GM12891 (cell line): Measurements from ENCODE around the gene LRP5.
"Not testable (repeated sequence)": the region's sequence is repeated elsewhere in the genome, so short reads cannot be mapped to it uniquely, and the experiment has no call there.

Experiments used
- DNase-seq: peaks from one replicate; pipeline ENCODE4 v3.0.0; 2011; ENCODE audit warnings: low spot score; ENCODE audit not compliant: insufficient read length
- FAIRE-seq: peaks from 2 replicates; lab custom pipeline; 2011; peaks lifted over from hg19 to GRCh38; lab: Jason Lieb, UNC
- PAX5 ChIP-seq: IDR thresholded peaks from 2 replicates; pipeline ENCODE4 v1.6.1; 2011; ENCODE audit warnings: low read length, moderate library complexity, mild to moderate bottlenecking; ENCODE audit not compliant: insufficient read depth, severe bottlenecking
- POLR2A ChIP-seq: IDR thresholded peaks from 2 replicates; pipeline ENCODE4 v1.6.1; 2011; ENCODE audit warnings: low read depth, low read length, control low read depth
- POLR2AphosphoS5 ChIP-seq: IDR thresholded peaks from 2 replicates; pipeline ENCODE4 v1.6.1; 2011; ENCODE audit warnings: low read depth, low read length, control low read depth
- POU2F2 ChIP-seq: IDR thresholded peaks from 2 replicates; pipeline ENCODE4 v1.6.1; 2011; ENCODE audit warnings: low read depth, mild to moderate bottlenecking, control low read depth, low read length, moderate library complexity
- SPI1 ChIP-seq: IDR thresholded peaks from 2 replicates; pipeline ENCODE4 v1.6.1; 2011; ENCODE audit warnings: low read depth, low read length, control low read depth
- TAF1 ChIP-seq: IDR thresholded peaks from 2 replicates; pipeline ENCODE4 v1.6.1; 2011; ENCODE audit warnings: low read depth, low read length, control low read depth

LRP5 gene

GRCh38 chr11:68424981-68425865 is 112.8 kb downstream of the LRP5 start:
- FAIRE-seq (no peak), DNase-seq (no peak)
- no peak for TF ChIP-seq POLR2AphosphoS5

GRCh38 chr11:68425866-68426380 is 113.5 kb downstream of the LRP5 start:
- FAIRE-seq (no peak), DNase-seq (no peak)
- TF ChIP-seq POU2F2 (no peak), POLR2A (no peak), PAX5 (no peak), TAF1 (no peak), SPI1 (no peak), POLR2AphosphoS5 (no peak)

- TF ChIP-seq POLR2A (no peak), TAF1 (no peak), POLR2AphosphoS5 (no peak), PAX5 (no peak), POU2F2 (no peak)
- FAIRE-seq (no peak), DNase-seq (no peak)
Observed at GRCh38 chr11:68429661-68430060, 117.3 kb downstream of the LRP5 start.

GRCh38 chr11:68430384-68430783 is 118.0 kb downstream of the LRP5 start:
- FAIRE-seq (no peak), DNase-seq (no peak)
- TF ChIP-seq POLR2AphosphoS5 (no peak), SPI1 (no peak), PAX5 (no peak)

- TF ChIP-seq POLR2A = no peak
- no peak for DNase-seq
- no peak for FAIRE-seq
Observed at GRCh38 chr11:68430801-68431200, 118.4 kb downstream of the LRP5 start.

- no peak for FAIRE-seq
- DNase-seq = no peak
- TF ChIP-seq POU2F2 (no peak), TAF1 (no peak), SPI1 (no peak), POLR2A (no peak)
Observed at GRCh38 chr11:68431984-68432645, 119.7 kb downstream of the LRP5 start.

GRCh38 chr11:68432874-68433273 is 120.5 kb downstream of the LRP5 start:
- TF ChIP-seq POLR2AphosphoS5 = no peak
- TF ChIP-seq PAX5 = no peak
- no peak for TF ChIP-seq POU2F2
- TF ChIP-seq SPI1 = no peak
- TF ChIP-seq POLR2A = no peak
- TF ChIP-seq TAF1 = no peak
- no peak for FAIRE-seq
- DNase-seq = no peak

- DNase-seq (no peak), FAIRE-seq (no peak)
- TF ChIP-seq SPI1 (no peak), POU2F2 (no peak), POLR2AphosphoS5 (no peak), TAF1 (no peak)
Observed at GRCh38 chr11:68433541-68433940, 121.2 kb downstream of the LRP5 start.

- FAIRE-seq, DNase-seq: not testable (repeated sequence)
Observed at GRCh38 chr11:68434159-68434558, 121.8 kb downstream of the LRP5 start.

GRCh38 chr11:68436162-68436888 is 123.9 kb downstream of the LRP5 start:
- no peak for FAIRE-seq
- no peak for TF ChIP-seq TAF1
- TF ChIP-seq POLR2AphosphoS5 = no peak
- no peak for TF ChIP-seq SPI1
- TF ChIP-seq POU2F2 = no peak
- TF ChIP-seq PAX5 = no peak
- TF ChIP-seq POLR2A = no peak
- no peak for DNase-seq
